Esophagus squamous epithelium (tissue), 4 donors: ENCODE data around the gene NCOA1.

Experiments used
- CTCF ChIP-seq, 6 experiments: fragments of 450-650 bp in 4 of 6; fragments of 200-600 bp in 2 of 6; sonication (generic) in 2 of 6; IDR thresholded peaks; one replicate each; pipeline ENCODE4 v1.5.1; 2016 to 2019; ENCODE audit warnings: antibody characterized with exemption in 6 of 6, mild to moderate bottlenecking in 4 of 6, moderate library complexity in 4 of 6
- POLR2A ChIP-seq, 4 donors: fragments of 450-650 bp; IDR thresholded peaks; one replicate each; pipeline ENCODE4 v1.6.1; 2017; ENCODE audit warnings: antibody characterized with exemption in 4 of 4, mild to moderate bottlenecking in 4 of 4, moderate library complexity in 3 of 4

- TF ChIP-seq CTCF (IDR thresholded peaks at IDR 0.05) (no peak), POLR2A (IDR thresholded peaks at IDR 0.05) (no peak)
Observed at GRCh38 chr2:24566209-24566608, 75.2 kb downstream of the NCOA1 start.
